ENCODE results near the gene RABEP2. TPM values are rescaled to one million over a fixed set of nuclear protein-coding genes. Genes with fewer than 3 reads are reported as not detected.

The RABEP2 gene
- total RNA-seq, 1 experiment from 2014 or later, result 13.4 TPM

- peak overlapping the region; percentile 89 for H3K4me2 ChIP-seq (ENCODE audit: low read length)
- H3K9me2 ChIP-seq (ENCODE audit: insufficient read depth), result no peaks in the 10 kb centered on the region
- H3K9me3 ChIP-seq (ENCODE audit: control insufficient read depth in 1 of 2, insufficient read depth in 1 of 2, low read depth in 1 of 2, low read length in 2 of 2), result no peaks in the 10 kb centered on the region
- POLR2A ChIA-PET, result interaction anchor here (1.2 kb wide), 1 partner anchor 14 kb away, joined by 3 read pairs; no protein-coding TSS in a partner anchor
- ATAC-seq (no peak), DNase-seq (ENCODE audit: low read depth, low spot score) (no peak)
- RAD21 ChIA-PET (ENCODE audit: low non-redundant PET in 1 of 2, low total read pairs in 2 of 2, uncharacterized antibody in 2 of 2, unreplicated experiment in 2 of 2), result no interaction called here
- H2AFZ ChIP-seq (ENCODE audit: low read depth, low read length, poor library complexity, severe bottlenecking), result no peak overlapping the region
- no peak overlapping the region for H3K27ac ChIP-seq (ENCODE audit: low read depth, low read length)
- H4K20me1 ChIP-seq (ENCODE audit: insufficient read depth), result no peaks in the 10 kb centered on the region
- no TSS peak for BruUV-seq (replicated peaks)
- intact Hi-C loops (cut with micrococcal nuclease), result no loop called here
- H3K27me3 ChIP-seq (ENCODE audit: insufficient read depth, low read length), result no peaks in the 10 kb centered on the region
- H3K9ac ChIP-seq (ENCODE audit: low read length), result no peak overlapping the region
- peak overlapping the region; percentile 94 for H3K4me3 ChIP-seq (replicated peaks in 1 of 2; ENCODE audit: low read depth in 1 of 2, low read length in 2 of 2)
- H3K36me3 ChIP-seq (ENCODE audit: control insufficient read depth in 1 of 2, insufficient read depth in 2 of 2, low read length in 2 of 2), result peaks cover 17 to 20% of the 10 kb centered on the region in 2 experiments; a peak in 3 of 4 replicates
- H3K4me1 ChIP-seq (ENCODE audit: control insufficient read depth in 1 of 2, insufficient read depth in 2 of 2, low read length in 2 of 2), result peaks cover 16 to 21% of the 10 kb centered on the region in 2 experiments
- peaks cover 52% of the 10 kb centered on the region for H3K79me2 ChIP-seq (ENCODE audit: insufficient read depth, low read length)
- CTCF ChIA-PET, result interaction anchor here (0.6 to 1.3 kb wide), 3 partner anchors 9 to 76 kb away, joined by 3 to 5 read pairs (median 4); partner anchors contain the start of gene TUFM
- no peak for TF ChIP-seq MAX (IDR thresholded peaks at IDR 0.05)
Observed at GRCh38 chr16:28865001-28865688, 59.9 kb downstream of the RABEP2 start.

GRCh38 chr16:28863929-28864793 is 60.9 kb downstream of the RABEP2 start:
- Histone ChIP-seq H4K20me1 (ENCODE audit: insufficient read depth) (no peaks in the 10 kb centered on the region), H3K9me3 (ENCODE audit: control insufficient read depth in 1 of 2, insufficient read depth in 1 of 2, low read depth in 1 of 2, low read length in 2 of 2) (no peaks in the 10 kb centered on the region), H3K4me3 (replicated peaks in 1 of 2; ENCODE audit: low read depth in 1 of 2, low read length in 2 of 2) (peak overlapping the region; percentile 94), H3K9me2 (ENCODE audit: insufficient read depth) (no peaks in the 10 kb centered on the region), H3K4me2 (ENCODE audit: low read length) (peak overlapping the region; percentile 89), H3K79me2 (ENCODE audit: insufficient read depth, low read length) (peaks cover 52% of the 10 kb centered on the region), H3K27ac (ENCODE audit: low read depth, low read length) (peak overlapping the region; percentile 84), H3K27me3 (ENCODE audit: insufficient read depth, low read length) (no peaks in the 10 kb centered on the region), H3K36me3 (ENCODE audit: control insufficient read depth in 1 of 2, insufficient read depth in 2 of 2, low read length in 2 of 2) (peaks cover 9 to 10% of the 10 kb centered on the region in 2 experiments; a peak in 3 of 4 replicates), H3K9ac (ENCODE audit: low read length) (peak overlapping the region; percentile 97), H2AFZ (ENCODE audit: low read depth, low read length, poor library complexity, severe bottlenecking) (no peak overlapping the region), H3K4me1 (ENCODE audit: control insufficient read depth in 1 of 2, insufficient read depth in 2 of 2, low read length in 2 of 2) (peaks cover 16 to 24% of the 10 kb centered on the region in 2 experiments)
- ChIA-PET POLR2A (interaction anchor here (1.1 to 2.9 kb wide), 4 partner anchors 18 to 81 kb away, joined by 3 to 20 read pairs (median 6); partner anchors contain the start of genes RABEP2 and TUFM), CTCF (interaction anchor here (0.6 to 1.3 kb wide), 3 partner anchors 10 to 77 kb away, joined by 3 to 5 read pairs (median 4); partner anchors contain the start of gene TUFM), RAD21 (ENCODE audit: low non-redundant PET in 1 of 2, low total read pairs in 2 of 2, uncharacterized antibody in 2 of 2, unreplicated experiment in 2 of 2) (no interaction called here)
- ATAC-seq (peak; percentile 9), DNase-seq (ENCODE audit: low read depth, low spot score) (no peak)
- intact Hi-C loops (cut with micrococcal nuclease), result loop anchor here (1.0 kb wide), 1 partner anchor 82 kb away; no protein-coding TSS in a partner anchor
- no TSS peak for BruUV-seq (replicated peaks)
- TF ChIP-seq ZNF274 (IDR thresholded peaks at IDR 0.05; ENCODE audit: low read depth, low read length), result no peak
- no peak for TF ChIP-seq CTCF (IDR thresholded peaks at IDR 0.05 in 2 of 3, conservative IDR thresholded peaks at IDR 0.05 in 1 of 3; ENCODE audit: borderline replicate concordance in 1 of 3, insufficient read depth in 1 of 3, low read depth in 2 of 3, low read length in 2 of 3)
- no peak for TF ChIP-seq SIN3A (IDR thresholded peaks at IDR 0.05; ENCODE audit: low read depth)
- TF ChIP-seq RAD21 (IDR thresholded peaks at IDR 0.05; ENCODE audit: low read depth), result no peak
- TF ChIP-seq EZH2phosphoT487 (IDR thresholded peaks at IDR 0.05; ENCODE audit: borderline replicate concordance), result no peak
- no peak for TF ChIP-seq TCF7L2 (IDR thresholded peaks at IDR 0.05; ENCODE audit: borderline replicate concordance, extremely low read depth, insufficient read depth, insufficient read length)
- no peak for TF ChIP-seq FOSL1 (IDR thresholded peaks at IDR 0.05; ENCODE audit: low read depth)
- TF ChIP-seq CBX3 (IDR thresholded peaks at IDR 0.05; ENCODE audit: low read depth), result no peak
- TF ChIP-seq CEBPB (IDR thresholded peaks at IDR 0.05; ENCODE audit: low read depth), result no peak
- TF ChIP-seq MAX (IDR thresholded peaks at IDR 0.05), result no peak
- TF ChIP-seq JUND (IDR thresholded peaks at IDR 0.05), result no peak
- TF ChIP-seq ZFX (IDR thresholded peaks at IDR 0.05), result no peak

Measured in HCT116 (cell line).